B cell (primary cell): ENCODE measurements around the gene MOB3B. TPM values are rescaled to one million over a fixed set of nuclear protein-coding genes. Genes with fewer than 3 reads are reported as not detected.

Experiments used
- ATAC-seq: fragments of 200-7000 bp; cut with Tn5 transposase; one replicate; pipeline ENCODE4 v1.10.0; 2021; ENCODE audit warnings: low read depth, mild to moderate bottlenecking, moderate number of reproducible peaks, moderate library complexity
- CTCF ChIA-PET: fragments of 350-600 bp; sonication (Branson Sonifier 250); formaldehyde crosslinking; loops from one replicate; lab custom pipeline; 2021; ENCODE audit warnings: antibody characterized with exemption, inconsistent platforms; lab: Charles Lee
- POLR2A ChIA-PET: fragments of 350-600 bp; sonication (Branson Sonifier 250); formaldehyde crosslinking; loops from one replicate; lab custom pipeline; 2021; ENCODE audit warnings: antibody characterized with exemption; lab: Charles Lee
- DNase-seq: peaks from one replicate; pipeline ENCODE4 v3.0.0; 2013
- H2AFZ ChIP-seq: 2 replicates; pipeline ENCODE4 v1.6.1; 2012; ENCODE audit warnings: mild to moderate bottlenecking, low read depth, low read length; ENCODE audit not compliant: insufficient read depth, poor library complexity, severe bottlenecking
- H3K27ac ChIP-seq, 2 donors: 1 replicate in 1 of 2; 2 replicates in 1 of 2; pipeline ENCODE4 v1.5.1; 2012 to 2013; ENCODE audit warnings: low read length in 2 of 2, mild to moderate bottlenecking in 2 of 2, moderate library complexity in 1 of 2
- H3K27me3 ChIP-seq, 4 experiments: fragments of 200-600 bp in 1 of 4; sonication (generic) in 1 of 4; replicated peaks in 1 of 4; 1 replicate in 2 of 4; 2 replicates in 2 of 4; pipeline versions ENCODE4 v1.6.1 to v1.7.0; 2013 to 2016; ENCODE audit warnings: low read length in 3 of 4, mild to moderate bottlenecking in 2 of 4, mixed read lengths in 1 of 4, moderate library complexity in 1 of 4; ENCODE audit not compliant: insufficient read depth in 4 of 4, control insufficient read depth in 3 of 4; ENCODE audit errors: control extremely low read depth in 1 of 4
- H3K36me3 ChIP-seq, 2 experiments: replicated peaks in 1 of 2; 1 replicate in 1 of 2; 2 replicates in 1 of 2; pipeline versions ENCODE4 v1.6.1 to v1.7.1; 2013; ENCODE audit warnings: low read length in 1 of 2; ENCODE audit not compliant: insufficient read depth in 2 of 2, control insufficient read depth in 1 of 2; ENCODE audit errors: control extremely low read depth in 1 of 2, extremely low read depth in 1 of 2
- H3K4me1 ChIP-seq, 2 donors: fragments of 200-600 bp in 1 of 2; sonication (generic) in 1 of 2; 1 replicate in 1 of 2; 2 replicates in 1 of 2; pipeline versions ENCODE4 v1.5.1 to v1.6.1; 2013 to 2017; ENCODE audit warnings: low read length in 2 of 2; ENCODE audit not compliant: control insufficient read depth in 2 of 2, insufficient read depth in 2 of 2
- H3K4me2 ChIP-seq: replicated peaks from 2 replicates; pipeline ENCODE3; 2012; ENCODE audit warnings: mild to moderate bottlenecking, low read depth, low read length; ENCODE audit not compliant: poor library complexity, severe bottlenecking
- H3K4me3 ChIP-seq, 5 experiments: fragments of 200-600 bp in 1 of 5; sonication (generic) in 1 of 5; 1 replicate in 3 of 5; 2 replicates in 2 of 5; pipeline versions ENCODE4 v1.5.1 to v1.7.0; 2011 to 2016; ENCODE audit warnings: low read length in 4 of 5, mild to moderate bottlenecking in 4 of 5, low read depth in 2 of 5, control low read depth in 1 of 5, moderate library complexity in 1 of 5; ENCODE audit not compliant: insufficient read depth in 1 of 5; ENCODE audit errors: control extremely low read depth in 1 of 5, extremely low read depth in 1 of 5
- H3K79me2 ChIP-seq: fragments of 200-600 bp; sonication (generic); one replicate; pipeline ENCODE4 v1.6.0; 2016; ENCODE audit warnings: low read length; ENCODE audit not compliant: control insufficient read depth, insufficient read depth
- H3K9ac ChIP-seq: fragments of 200-600 bp; sonication (generic); 2 replicates; pipeline ENCODE4 v1.6.1; 2017; ENCODE audit warnings: mild to moderate bottlenecking, low read length, moderate library complexity
- H3K9me3 ChIP-seq, 3 donors: one replicate each; pipeline versions ENCODE4 v1.6.1 to v1.7.1; 2013; ENCODE audit warnings: low read length in 2 of 3; ENCODE audit not compliant: control insufficient read depth in 2 of 3, insufficient read depth in 1 of 3; ENCODE audit errors: control extremely low read depth in 1 of 3
- H4K20me1 ChIP-seq: 2 replicates; pipeline ENCODE4 v1.6.0; 2012; ENCODE audit warnings: mild to moderate bottlenecking, low read length; ENCODE audit not compliant: insufficient read depth, control insufficient read depth, poor library complexity, severe bottlenecking
- H3K27ac Mint-ChIP-seq: one replicate; pipeline ENCODE4 v1.8.0; 2021; ENCODE audit warnings: mixed read lengths
- H3K27me3 Mint-ChIP-seq: one replicate; pipeline ENCODE4 v1.8.0; 2021; ENCODE audit warnings: mixed read lengths
- H3K4me1 Mint-ChIP-seq: one replicate; pipeline ENCODE4 v1.8.0; 2021; ENCODE audit warnings: mixed read lengths
- H3K4me3 Mint-ChIP-seq: one replicate; pipeline ENCODE4 v1.8.0; 2021; ENCODE audit warnings: mixed read lengths
- H3K9me3 Mint-ChIP-seq: one replicate; pipeline ENCODE4 v1.8.0; 2022; ENCODE audit warnings: mixed read lengths; ENCODE audit not compliant: insufficient read depth
- EZH2 ChIP-seq: IDR thresholded peaks from 2 replicates; pipeline ENCODE4 v1.6.1; 2012; ENCODE audit warnings: borderline replicate concordance, low read depth, mild to moderate bottlenecking, moderate library complexity, low read length; ENCODE audit not compliant: insufficient read depth, poor library complexity, severe bottlenecking
- WGBS: methylation state at CpG from one replicate; pipeline ENCODE4 v1.1.5; 2013; ENCODE audit warnings: missing lambda C conversion rate; ENCODE audit not compliant: insufficient coverage; 5-methylcytosine and 5-hydroxymethylcytosine counted together
- intact Hi-C: fragments of 100-400 bp; cut with micrococcal nuclease; formaldehyde crosslinking; loops from one replicate; pipeline ENCODE4 v1.10.0; 2022
- polyA plus RNA-seq: library from polyadenylated mRNA; depleted of rRNA; stranded (reverse); fragments of >200 nt; gene quantifications from 2 replicates; pipeline ENCODE4 v1.2.3, GENCODE V29; 2012
- total RNA-seq, 2 donors: library from RNA; stranded (reverse); fragments of 120-200 nt in 1 of 2; gene quantifications; 1 replicate in 1 of 2; 2 replicates in 1 of 2; pipeline versions ENCODE4 v1.2.3 to v1.2.4, GENCODE V29; 2013 to 2022
- TF ChIP-seq, protein P1 (sequence below): fragments of 200-600 bp; IDR thresholded peaks from one replicate; pipeline ENCODE4 v1.8.0; 2022; ENCODE audit warnings: antibody characterized with exemption, mild to moderate bottlenecking

The MOB3B gene
- total and polyA plus RNA-seq, 2 donors (not counting 1 experiment from before 2014, with no cell fraction given), result 7.3 to 7.9 TPM

- peaks cover 58 to 66% of the 10 kb centered on the region in 2 donors for H3K4me1 ChIP-seq
- intact Hi-C loops, result no loop called here
- no peak overlapping the region for H3K4me3 Mint-ChIP-seq
- no peak overlapping the region for H2AFZ ChIP-seq
- no peak overlapping the region for H3K4me3 ChIP-seq
- H3K27ac Mint-ChIP-seq, result no peak overlapping the region
- H3K9me3 ChIP-seq, result no peaks in the 10 kb centered on the region
- no peaks in the 10 kb centered on the region for H3K9me3 Mint-ChIP-seq
- ATAC-seq, result no peak
- ChIA-PET CTCF (interaction anchor here (0.7 to 4.1 kb wide), 4 partner anchors 19 to 156 kb away, joined by 3 to 14 read pairs (median 3); partner anchors contain the start of gene MOB3B), POLR2A (interaction anchor here (0.6 kb wide), 1 partner anchor 16 kb away, joined by 3 read pairs; no protein-coding TSS in a partner anchor)
- H3K36me3 ChIP-seq, result no peaks in the 10 kb centered on the region
- H3K27ac ChIP-seq, result no peak overlapping the region
- H4K20me1 ChIP-seq, result peaks cover 13% of the 10 kb centered on the region
- H3K4me1 Mint-ChIP-seq, result peaks cover 68% of the 10 kb centered on the region
- TF ChIP-seq EZH2, result no peak
- TF ChIP-seq, protein P1, sequence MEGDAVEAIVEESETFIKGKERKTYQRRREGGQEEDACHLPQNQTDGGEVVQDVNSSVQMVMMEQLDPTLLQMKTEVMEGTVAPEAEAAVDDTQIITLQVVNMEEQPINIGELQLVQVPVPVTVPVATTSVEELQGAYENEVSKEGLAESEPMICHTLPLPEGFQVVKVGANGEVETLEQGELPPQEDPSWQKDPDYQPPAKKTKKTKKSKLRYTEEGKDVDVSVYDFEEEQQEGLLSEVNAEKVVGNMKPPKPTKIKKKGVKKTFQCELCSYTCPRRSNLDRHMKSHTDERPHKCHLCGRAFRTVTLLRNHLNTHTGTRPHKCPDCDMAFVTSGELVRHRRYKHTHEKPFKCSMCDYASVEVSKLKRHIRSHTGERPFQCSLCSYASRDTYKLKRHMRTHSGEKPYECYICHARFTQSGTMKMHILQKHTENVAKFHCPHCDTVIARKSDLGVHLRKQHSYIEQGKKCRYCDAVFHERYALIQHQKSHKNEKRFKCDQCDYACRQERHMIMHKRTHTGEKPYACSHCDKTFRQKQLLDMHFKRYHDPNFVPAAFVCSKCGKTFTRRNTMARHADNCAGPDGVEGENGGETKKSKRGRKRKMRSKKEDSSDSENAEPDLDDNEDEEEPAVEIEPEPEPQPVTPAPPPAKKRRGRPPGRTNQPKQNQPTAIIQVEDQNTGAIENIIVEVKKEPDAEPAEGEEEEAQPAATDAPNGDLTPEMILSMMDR, result no peak
- peaks cover 59% of the 10 kb centered on the region for H3K79me2 ChIP-seq
- 97% methylated on average over 3 of the region's 4 CpGs for WGBS
- H3K27me3 ChIP-seq, result no peaks in the 10 kb centered on the region
- no peak overlapping the region for H3K9ac ChIP-seq
- H3K27me3 Mint-ChIP-seq, result no peaks in the 10 kb centered on the region
- DNase-seq, result no peak
- no peak overlapping the region for H3K4me2 ChIP-seq
Observed at GRCh38 chr9:27373851-27374250, 155.8 kb downstream of the MOB3B start.

- Histone ChIP-seq H3K4me1 (peaks cover 58 to 66% of the 10 kb centered on the region in 2 donors), H3K27ac (no peak overlapping the region), H3K27me3 (no peaks in the 10 kb centered on the region), H4K20me1 (peaks cover 13% of the 10 kb centered on the region), H3K79me2 (peaks cover 69% of the 10 kb centered on the region), H3K36me3 (no peaks in the 10 kb centered on the region), H3K4me2 (no peak overlapping the region), H2AFZ (no peak overlapping the region), H3K9ac (no peak overlapping the region), H3K9me3 (no peaks in the 10 kb centered on the region), H3K4me3 (no peak overlapping the region)
- TF ChIP-seq, protein P1, result no peak
- TF ChIP-seq EZH2, result no peak
- Mint-ChIP-seq H3K27ac (peak overlapping the region; percentile 23), H3K4me1 (peaks cover 66% of the 10 kb centered on the region), H3K9me3 (no peaks in the 10 kb centered on the region), H3K27me3 (no peaks in the 10 kb centered on the region), H3K4me3 (no peak overlapping the region)
- ATAC-seq (no peak), DNase-seq (no peak)
- intact Hi-C loops, result no loop called here
- POLR2A ChIA-PET, result no interaction called here
- CTCF ChIA-PET, result interaction anchor here (0.6 to 4.1 kb wide), 4 partner anchors 13 to 173 kb away, joined by 3 to 14 read pairs (median 4); partner anchors contain the start of gene MOB3B
- no CpG with 5 or more reads among the region's 1 CpG for WGBS
Observed at GRCh38 chr9:27372615-27373014, 157.0 kb downstream of the MOB3B start.
